T-helper 22 cell (primary cell): ENCODE results near the gene CDKN1B.
A peak's percentile ranks its signal among the peaks of the same experiment; 100 is the strongest.
"Not testable (repeated sequence)": the region's sequence is repeated elsewhere in the genome, so short reads cannot be mapped to it uniquely, and the experiment has no call there.

Experiments used
- DNase-seq: peaks from one replicate; pipeline ENCODE4 v3.0.0-alpha.2; 2020; ENCODE audit warnings: low read depth

The CDKN1B gene

GRCh38 chr12:12724421-12725085 lies 7.4 kb downstream of the CDKN1B start:
- DNase-seq, result no peak

- peak; percentile 94 for DNase-seq
These were observed 8.2 kb downstream of the CDKN1B start for GRCh38 chr12:12725086-12725955.

- no peak for DNase-seq
These were observed 8.9 kb downstream of the CDKN1B start for GRCh38 chr12:12725956-12726554.

- no peak for DNase-seq
These were observed 9.5 kb downstream of the CDKN1B start for GRCh38 chr12:12726555-12727093.

GRCh38 chr12:12731178-12731577 lies 14.0 kb downstream of the CDKN1B start:
- DNase-seq, result no peak

- DNase-seq, result no peak
These were observed 14.6 kb downstream of the CDKN1B start for GRCh38 chr12:12731785-12732184.

GRCh38 chr12:12733118-12733517 lies 15.9 kb downstream of the CDKN1B start:
- no peak for DNase-seq

GRCh38 chr12:12734054-12734453 lies 16.9 kb downstream of the CDKN1B start:
- DNase-seq, result no peak

- DNase-seq, result no peak
These were observed 17.4 kb downstream of the CDKN1B start for GRCh38 chr12:12734561-12735071.

GRCh38 chr12:12735301-12735700 lies 18.1 kb downstream of the CDKN1B start:
- DNase-seq, result no peak

GRCh38 chr12:12736759-12737676 lies 19.9 kb downstream of the CDKN1B start:
- DNase-seq, result peak; percentile 33

- not testable (repeated sequence) for DNase-seq
These were observed 21.0 kb downstream of the CDKN1B start for GRCh38 chr12:12738152-12738551.

- no peak for DNase-seq
These were observed 24.5 kb downstream of the CDKN1B start for GRCh38 chr12:12741660-12742059.

- no peak for DNase-seq
These were observed 27.6 kb downstream of the CDKN1B start for GRCh38 chr12:12744546-12745305.

GRCh38 chr12:12745576-12746211 lies 28.5 kb downstream of the CDKN1B start:
- DNase-seq, result no peak

GRCh38 chr12:12747278-12747677 lies 30.1 kb downstream of the CDKN1B start:
- DNase-seq, result no peak

- no peak for DNase-seq
These were observed 30.9 kb downstream of the CDKN1B start for GRCh38 chr12:12748044-12748443.

- DNase-seq, result no peak
These were observed 32.3 kb downstream of the CDKN1B start for GRCh38 chr12:12749433-12749832.

- DNase-seq, result no peak
These were observed 38.8 kb downstream of the CDKN1B start for GRCh38 chr12:12755923-12756322.

- no peak for DNase-seq
These were observed 40.0 kb downstream of the CDKN1B start for GRCh38 chr12:12757121-12757520.
